Panc1 (cell line): Measurements from ENCODE around the gene C17orf75. TPM values are rescaled to one million over a fixed set of nuclear protein-coding genes. Genes with fewer than 3 reads are reported as not detected.

Experiments
- ATAC-seq: fragments of 200-7000 bp; cut with Tn5 transposase; 2 replicates; pipeline ENCODE4 v1.9.1; 2020; ENCODE audit warnings: mild to moderate bottlenecking, moderate library complexity
- BruUV-seq: library from RNA; stranded (reverse); fragments of 400-500 nt; replicated peaks from 2 replicates; lab custom pipeline; 2021; lab: Mats Ljungman, UMichigan
- CTCF ChIA-PET: fragments of 300-600 bp; sonication (Branson Sonifier 250); formaldehyde crosslinking; loops from one replicate; lab custom pipeline; 2022; ENCODE audit warnings: antibody characterized with exemption; lab: Charles Lee
- POLR2A ChIA-PET: fragments of 300-600 bp; sonication (Branson Sonifier 250); formaldehyde crosslinking; loops from one replicate; lab custom pipeline; 2022; ENCODE audit warnings: antibody characterized with exemption; lab: Charles Lee
- DNase-seq: peaks from one replicate; pipeline ENCODE4 v3.0.0-alpha.2; 2010; ENCODE audit warnings: low read depth, low spot score
- H3K27ac ChIP-seq: 2 replicates; pipeline ENCODE4 v1.5.1; 2011; ENCODE audit warnings: mild to moderate bottlenecking, low read length, inconsistent platforms
- H3K27me3 ChIP-seq: fragments of 200-500 bp; sonication (Bioruptor generic); 2 replicates; pipeline ENCODE4 v1.6.0; 2014; ENCODE audit warnings: low read length, inconsistent platforms; ENCODE audit not compliant: control insufficient read depth, insufficient read depth
- H3K36me3 ChIP-seq: fragments of 200-500 bp; sonication (Bioruptor generic); 2 replicates; pipeline ENCODE4 v1.5.1; 2014; ENCODE audit warnings: inconsistent platforms, mild to moderate bottlenecking, low read length, moderate library complexity; ENCODE audit not compliant: control insufficient read depth, insufficient read depth
- H3K4me1 ChIP-seq: 2 replicates; pipeline ENCODE4 v1.5.1; 2011; ENCODE audit warnings: inconsistent platforms, mild to moderate bottlenecking, low read length, moderate library complexity; ENCODE audit not compliant: control insufficient read depth, insufficient read depth
- H3K4me3 ChIP-seq, 2 experiments: 2 replicates each; pipeline ENCODE4 v1.5.1; 2011 to 2012; ENCODE audit warnings: low read depth in 2 of 2, low read length in 2 of 2, mild to moderate bottlenecking in 2 of 2, inconsistent platforms in 1 of 2, moderate library complexity in 1 of 2
- H3K9me3 ChIP-seq: fragments of 200-500 bp; sonication (Bioruptor generic); 2 replicates; pipeline ENCODE4 v1.5.1; 2014; ENCODE audit warnings: low read depth, mild to moderate bottlenecking, inconsistent platforms, low read length, moderate library complexity; ENCODE audit not compliant: control insufficient read depth, insufficient read depth
- POLR2AphosphoS5 ChIP-seq: IDR thresholded peaks from 2 replicates; pipeline ENCODE4 v1.6.1; 2012; ENCODE audit warnings: mild to moderate bottlenecking, low read depth, low read length, moderate library complexity
- SIN3A ChIP-seq: IDR thresholded peaks from 2 replicates; pipeline ENCODE4 v1.6.1; 2012; ENCODE audit warnings: low read depth, mild to moderate bottlenecking, low read length, moderate library complexity, borderline replicate concordance; ENCODE audit not compliant: insufficient read depth
- TCF7L2 ChIP-seq: IDR thresholded peaks from 2 replicates; pipeline ENCODE4 v1.6.1; 2011; ENCODE audit warnings: mild to moderate bottlenecking, low read depth, low read length, inconsistent platforms
- in situ Hi-C: cut with HindIII; loops from 2 replicates; pipeline ENCODE4 v1.10.0; 2016; ENCODE audit warnings: low sequenced_read_pairs, low pct_unique_long_range_greater_than_20kb
- intact Hi-C: fragments of 100-400 bp; cut with micrococcal nuclease; formaldehyde crosslinking; loops from one replicate; pipeline ENCODE4 v1.10.0; 2022; ENCODE audit not compliant: unreplicated experiment
- total RNA-seq: library from RNA; stranded (reverse); gene quantifications from one replicate; pipeline ENCODE4 v1.2.1, GENCODE V29; 2021; ENCODE audit not compliant: unreplicated experiment
- TF ChIP-seq, protein P1 (sequence below), 2 experiments: IDR thresholded peaks; 2 replicates each; pipeline ENCODE4 v1.6.1; 2011 to 2012; ENCODE audit warnings: low read depth in 2 of 2, control low read depth in 1 of 2, low read length in 1 of 2, mild to moderate bottlenecking in 1 of 2, moderate library complexity in 1 of 2; ENCODE audit not compliant: insufficient read depth in 1 of 2
- TF ChIP-seq, protein P2 (sequence below): fragments of 450-650 bp; IDR thresholded peaks from 2 replicates; pipeline ENCODE4 v1.5.1; 2017; ENCODE audit warnings: mild to moderate bottlenecking

C17orf75 gene
- total RNA-seq, 1 experiment from 2014 or later = 31.6 TPM

DNA sequence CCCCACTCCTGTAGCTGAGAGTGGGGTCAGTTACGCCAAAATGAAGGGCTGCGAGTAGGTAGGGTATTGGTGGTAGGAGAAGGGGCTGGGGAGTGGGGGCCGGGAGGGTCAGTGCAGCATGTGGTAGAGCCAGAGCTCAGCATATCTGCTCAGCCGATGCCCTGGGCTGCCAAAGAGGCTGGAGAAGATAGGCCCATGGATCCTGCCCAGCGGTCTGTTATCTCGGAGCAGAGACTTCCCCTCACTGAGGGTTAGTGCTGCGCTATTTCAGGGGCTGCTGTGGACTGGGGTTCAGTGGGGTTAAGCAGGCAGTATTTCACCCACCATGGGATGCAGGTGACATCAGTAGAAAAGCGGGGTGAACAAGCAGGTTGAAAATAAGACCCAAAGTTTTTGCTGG lies 56.7 kb downstream of the C17orf75 start:
- no peaks in the 10 kb centered on the region for H3K9me3 ChIP-seq
- ATAC-seq (no peak), DNase-seq (no peak)
- in situ Hi-C loops = no loop called here
- ChIA-PET POLR2A (no interaction called here), CTCF (no interaction called here)
- no TSS peak for BruUV-seq
- TF ChIP-seq, protein P1, sequence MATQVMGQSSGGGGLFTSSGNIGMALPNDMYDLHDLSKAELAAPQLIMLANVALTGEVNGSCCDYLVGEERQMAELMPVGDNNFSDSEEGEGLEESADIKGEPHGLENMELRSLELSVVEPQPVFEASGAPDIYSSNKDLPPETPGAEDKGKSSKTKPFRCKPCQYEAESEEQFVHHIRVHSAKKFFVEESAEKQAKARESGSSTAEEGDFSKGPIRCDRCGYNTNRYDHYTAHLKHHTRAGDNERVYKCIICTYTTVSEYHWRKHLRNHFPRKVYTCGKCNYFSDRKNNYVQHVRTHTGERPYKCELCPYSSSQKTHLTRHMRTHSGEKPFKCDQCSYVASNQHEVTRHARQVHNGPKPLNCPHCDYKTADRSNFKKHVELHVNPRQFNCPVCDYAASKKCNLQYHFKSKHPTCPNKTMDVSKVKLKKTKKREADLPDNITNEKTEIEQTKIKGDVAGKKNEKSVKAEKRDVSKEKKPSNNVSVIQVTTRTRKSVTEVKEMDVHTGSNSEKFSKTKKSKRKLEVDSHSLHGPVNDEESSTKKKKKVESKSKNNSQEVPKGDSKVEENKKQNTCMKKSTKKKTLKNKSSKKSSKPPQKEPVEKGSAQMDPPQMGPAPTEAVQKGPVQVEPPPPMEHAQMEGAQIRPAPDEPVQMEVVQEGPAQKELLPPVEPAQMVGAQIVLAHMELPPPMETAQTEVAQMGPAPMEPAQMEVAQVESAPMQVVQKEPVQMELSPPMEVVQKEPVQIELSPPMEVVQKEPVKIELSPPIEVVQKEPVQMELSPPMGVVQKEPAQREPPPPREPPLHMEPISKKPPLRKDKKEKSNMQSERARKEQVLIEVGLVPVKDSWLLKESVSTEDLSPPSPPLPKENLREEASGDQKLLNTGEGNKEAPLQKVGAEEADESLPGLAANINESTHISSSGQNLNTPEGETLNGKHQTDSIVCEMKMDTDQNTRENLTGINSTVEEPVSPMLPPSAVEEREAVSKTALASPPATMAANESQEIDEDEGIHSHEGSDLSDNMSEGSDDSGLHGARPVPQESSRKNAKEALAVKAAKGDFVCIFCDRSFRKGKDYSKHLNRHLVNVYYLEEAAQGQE (IDR thresholded peaks at IDR 0.05; ENCODE audit: insufficient read depth in 1 of 2, low read depth in 2 of 2, low read length in 1 of 2) = no peak
- TF ChIP-seq TCF7L2 (no peak), POLR2AphosphoS5 (no peak), SIN3A (no peak)
- TF ChIP-seq, protein P2, sequence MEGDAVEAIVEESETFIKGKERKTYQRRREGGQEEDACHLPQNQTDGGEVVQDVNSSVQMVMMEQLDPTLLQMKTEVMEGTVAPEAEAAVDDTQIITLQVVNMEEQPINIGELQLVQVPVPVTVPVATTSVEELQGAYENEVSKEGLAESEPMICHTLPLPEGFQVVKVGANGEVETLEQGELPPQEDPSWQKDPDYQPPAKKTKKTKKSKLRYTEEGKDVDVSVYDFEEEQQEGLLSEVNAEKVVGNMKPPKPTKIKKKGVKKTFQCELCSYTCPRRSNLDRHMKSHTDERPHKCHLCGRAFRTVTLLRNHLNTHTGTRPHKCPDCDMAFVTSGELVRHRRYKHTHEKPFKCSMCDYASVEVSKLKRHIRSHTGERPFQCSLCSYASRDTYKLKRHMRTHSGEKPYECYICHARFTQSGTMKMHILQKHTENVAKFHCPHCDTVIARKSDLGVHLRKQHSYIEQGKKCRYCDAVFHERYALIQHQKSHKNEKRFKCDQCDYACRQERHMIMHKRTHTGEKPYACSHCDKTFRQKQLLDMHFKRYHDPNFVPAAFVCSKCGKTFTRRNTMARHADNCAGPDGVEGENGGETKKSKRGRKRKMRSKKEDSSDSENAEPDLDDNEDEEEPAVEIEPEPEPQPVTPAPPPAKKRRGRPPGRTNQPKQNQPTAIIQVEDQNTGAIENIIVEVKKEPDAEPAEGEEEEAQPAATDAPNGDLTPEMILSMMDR = no peak
- H3K27ac ChIP-seq = no peak overlapping the region
- no peaks in the 10 kb centered on the region for H3K27me3 ChIP-seq
- no peaks in the 10 kb centered on the region for H3K36me3 ChIP-seq
- no peak overlapping the region for H3K4me3 ChIP-seq
- H3K4me1 ChIP-seq = 0 out of 2 replicates have a peak, but pooled peaks cover 3% of the 10 kb centered on the region
- intact Hi-C loops = no loop called here

DNA sequence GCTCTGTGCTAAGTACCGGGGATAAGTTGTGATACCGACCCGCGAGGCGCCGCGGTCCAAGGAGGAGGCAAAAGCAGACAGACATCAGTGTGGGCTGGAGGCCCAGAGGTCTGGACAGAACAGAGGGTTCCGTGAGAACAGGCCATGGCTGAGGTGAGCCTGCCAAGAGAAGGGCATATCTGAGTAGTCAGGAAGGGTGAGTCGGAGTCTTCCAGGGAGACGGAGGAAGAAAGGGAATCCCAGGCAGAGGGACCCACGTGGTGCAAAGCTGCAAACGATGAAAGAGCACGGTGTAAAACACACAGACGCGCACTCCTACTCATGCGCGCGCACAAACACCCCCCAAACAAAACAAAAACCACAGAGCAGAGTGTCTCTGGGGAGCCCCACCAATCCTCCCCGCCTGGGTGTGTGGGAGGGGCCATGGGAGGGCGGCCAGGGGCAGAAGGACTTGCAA lies 58.2 kb downstream of the C17orf75 start:
- BruUV-seq = no TSS peak
- in situ Hi-C loops (no loop called here), intact Hi-C loops (no loop called here)
- no peak overlapping the region for H3K27ac ChIP-seq
- no peak for ATAC-seq
- H3K27me3 ChIP-seq = no peaks in the 10 kb centered on the region
- H3K4me1 ChIP-seq = 0 out of 2 replicates have a peak, but pooled peaks cover 3% of the 10 kb centered on the region
- H3K4me3 ChIP-seq = no peak overlapping the region
- DNase-seq = no peak
- TF ChIP-seq, protein P2 = no peak
- no peak for TF ChIP-seq SIN3A
- TF ChIP-seq, protein P1 (IDR thresholded peaks at IDR 0.05; ENCODE audit: insufficient read depth in 1 of 2, low read depth in 2 of 2, low read length in 1 of 2) = no peak
- no peak for TF ChIP-seq TCF7L2
- TF ChIP-seq POLR2AphosphoS5 = no peak
- ChIA-PET POLR2A (no interaction called here), CTCF (interaction anchor here (0.5 kb wide), 1 partner anchor 38 kb away, joined by 4 read pairs; no protein-coding TSS in a partner anchor)
- H3K36me3 ChIP-seq = no peaks in the 10 kb centered on the region
- H3K9me3 ChIP-seq = no peaks in the 10 kb centered on the region
